GM19397 (cell line): ENCODE measurements around the gene FYN.
A peak's percentile ranks its signal among the peaks of the same experiment; 100 is the strongest.

Source experiments
- ATAC-seq: cut with Tn5 transposase; IDR thresholded peaks from one replicate; pipeline ENCODE4 v1.9.1; 2021; ENCODE audit warnings: mild to moderate bottlenecking, moderate library complexity; ENCODE audit not compliant: unreplicated experiment

The FYN gene

GRCh38 chr6:111734068-111735061 lies 138.9 kb downstream of the FYN start:
- ATAC-seq: no peak

DNA sequence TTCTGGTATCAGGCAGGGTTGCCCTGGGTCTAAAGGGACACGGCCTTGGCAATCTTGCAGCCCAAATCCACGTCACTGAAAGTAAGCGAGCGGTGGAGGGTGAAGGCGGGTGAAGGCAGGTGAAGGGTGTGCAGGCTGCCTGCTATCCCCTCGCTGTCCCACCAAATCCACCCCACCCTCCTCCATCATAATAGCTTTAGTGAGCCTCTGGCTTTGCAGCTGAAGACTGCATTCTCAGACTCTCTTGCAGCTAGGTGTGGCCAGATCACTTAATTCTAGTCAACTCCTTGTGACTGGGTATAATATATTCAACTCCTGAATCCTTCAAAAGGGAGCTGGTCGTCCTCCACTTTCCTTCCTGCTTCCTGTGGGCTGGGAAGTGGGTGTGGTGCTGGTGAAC lies 140.9 kb downstream of the FYN start:
- ATAC-seq: no peak

DNA sequence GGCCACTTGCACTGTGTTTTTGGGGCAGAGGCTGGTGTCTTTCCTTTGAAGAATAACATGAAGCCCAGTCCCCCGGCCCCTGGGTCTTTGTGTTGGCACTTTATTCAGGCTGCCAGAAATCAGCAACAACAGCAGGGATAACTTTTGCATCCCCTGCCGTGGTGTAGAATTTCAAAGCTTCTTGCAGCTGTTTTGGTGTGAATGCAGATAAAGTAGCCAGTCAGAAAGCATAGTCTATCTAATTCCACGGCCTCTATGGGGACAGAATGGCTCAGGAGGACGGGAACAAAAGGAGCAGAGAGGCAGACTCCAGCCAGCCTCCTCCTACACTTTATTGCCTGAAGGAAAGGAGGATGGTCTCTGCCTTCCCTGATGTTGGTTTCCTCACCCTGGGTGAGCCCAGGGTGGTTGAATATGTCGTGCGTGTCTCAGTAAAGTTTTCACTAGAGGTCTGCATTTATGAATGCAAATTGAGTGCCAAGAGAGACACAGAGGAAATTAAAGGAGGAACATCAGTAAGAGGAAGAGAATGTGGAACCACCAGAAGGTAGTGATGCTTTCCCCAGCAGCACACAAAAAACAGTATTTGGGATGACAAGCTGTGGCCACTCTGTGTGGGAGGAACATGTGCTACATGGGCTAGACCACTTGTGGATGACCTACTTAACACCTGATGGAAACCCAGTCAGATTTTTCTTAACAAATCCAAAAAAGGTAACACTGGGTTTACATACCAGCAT lies 141.6 kb downstream of the FYN start:
- ATAC-seq: no peak

GRCh38 chr6:111730864-111731263 lies 142.4 kb downstream of the FYN start:
- no peak for ATAC-seq

DNA sequence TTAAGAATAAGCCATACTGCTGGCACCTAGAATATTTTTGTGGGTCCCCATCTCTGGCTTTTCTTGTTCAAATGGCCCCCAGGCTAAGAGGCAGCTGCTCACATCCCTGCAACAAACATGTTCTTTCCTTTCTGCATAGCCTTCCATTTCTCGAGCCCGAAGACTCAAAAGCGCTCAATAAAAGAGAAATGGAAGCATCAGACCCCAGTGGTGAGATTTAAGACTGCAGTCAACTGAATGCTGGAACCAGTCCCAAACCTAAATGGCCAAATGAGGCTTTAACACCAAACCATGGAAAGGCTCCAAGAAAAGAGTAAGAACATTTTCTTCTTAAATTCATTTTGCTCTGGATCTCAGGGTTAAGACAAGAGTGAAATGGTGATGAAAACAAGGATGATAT lies 145.4 kb downstream of the FYN start:
- ATAC-seq: no peak

GRCh38 chr6:111727041-111727440 lies 146.2 kb downstream of the FYN start:
- ATAC-seq: no peak

DNA sequence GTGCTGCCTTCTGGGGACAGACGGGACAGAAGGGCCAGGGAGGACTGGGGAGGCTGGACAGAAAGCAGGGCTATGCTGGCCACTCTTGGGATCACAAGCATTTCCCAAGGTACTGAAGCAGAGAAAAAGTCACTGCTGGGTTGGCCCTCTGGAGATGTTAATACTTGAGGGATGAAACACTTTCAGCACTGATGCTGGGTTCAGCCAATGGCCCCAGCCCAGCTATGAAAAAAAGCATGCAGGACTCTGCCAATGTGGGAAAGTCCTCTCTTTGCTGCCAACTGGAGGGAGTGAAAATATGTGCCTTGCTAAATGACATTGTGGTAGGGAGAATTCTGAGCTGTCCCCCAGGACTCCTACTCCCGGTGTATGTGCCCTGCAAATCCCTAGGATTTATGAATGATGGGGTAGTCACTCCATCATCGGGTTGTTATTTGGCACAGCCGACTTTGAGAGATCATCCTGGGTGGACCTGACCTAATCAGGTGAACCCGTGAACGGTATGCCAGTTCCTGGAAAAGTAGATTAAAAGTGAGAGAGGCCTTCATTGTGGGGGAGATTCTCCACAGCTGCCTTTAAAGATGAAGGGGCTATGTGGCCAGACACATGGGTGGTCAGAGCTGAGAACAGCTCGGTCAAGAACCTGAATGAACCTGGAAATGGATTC lies 147.7 kb downstream of the FYN start:
- ATAC-seq: no peak

DNA sequence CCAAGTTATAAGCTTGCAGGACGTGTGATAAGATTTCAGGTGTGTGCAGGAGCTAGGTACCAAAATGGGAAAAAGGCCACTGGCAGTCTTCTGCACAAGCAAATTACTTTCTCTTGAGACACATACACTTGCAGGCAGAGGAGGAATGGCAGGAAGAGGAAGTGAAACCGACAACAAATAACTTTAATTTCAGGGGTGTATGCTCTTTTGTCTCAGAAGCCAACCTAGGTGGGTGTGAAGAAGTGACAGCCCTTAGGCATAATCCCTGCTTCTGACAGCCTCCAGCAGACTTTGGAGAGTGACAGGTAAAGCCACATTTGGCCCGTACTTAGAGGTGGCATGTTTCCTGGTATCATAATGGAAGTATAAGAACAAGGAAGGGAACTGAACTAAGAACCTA lies 148.7 kb downstream of the FYN start:
- ATAC-seq: peak; percentile 99

DNA sequence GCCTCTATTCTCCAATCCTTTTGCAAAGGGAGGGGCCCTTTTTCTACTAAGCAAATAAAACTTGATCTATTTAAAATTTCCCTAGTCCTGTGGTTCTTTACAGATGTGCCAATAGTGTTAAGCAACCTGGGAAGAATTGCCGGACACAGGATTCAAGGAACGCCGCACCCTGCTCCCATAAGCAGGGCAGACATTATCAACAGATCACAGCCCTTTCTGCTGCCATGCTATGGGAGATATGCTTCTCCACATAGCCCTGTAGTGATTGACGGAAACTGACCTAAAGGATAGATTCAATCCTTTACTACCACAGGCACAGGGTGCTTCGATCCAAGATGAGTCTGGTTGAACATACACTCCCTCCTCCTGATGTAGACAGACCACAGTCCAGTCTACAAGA lies 149.2 kb downstream of the FYN start:
- ATAC-seq: peak; percentile 33

DNA sequence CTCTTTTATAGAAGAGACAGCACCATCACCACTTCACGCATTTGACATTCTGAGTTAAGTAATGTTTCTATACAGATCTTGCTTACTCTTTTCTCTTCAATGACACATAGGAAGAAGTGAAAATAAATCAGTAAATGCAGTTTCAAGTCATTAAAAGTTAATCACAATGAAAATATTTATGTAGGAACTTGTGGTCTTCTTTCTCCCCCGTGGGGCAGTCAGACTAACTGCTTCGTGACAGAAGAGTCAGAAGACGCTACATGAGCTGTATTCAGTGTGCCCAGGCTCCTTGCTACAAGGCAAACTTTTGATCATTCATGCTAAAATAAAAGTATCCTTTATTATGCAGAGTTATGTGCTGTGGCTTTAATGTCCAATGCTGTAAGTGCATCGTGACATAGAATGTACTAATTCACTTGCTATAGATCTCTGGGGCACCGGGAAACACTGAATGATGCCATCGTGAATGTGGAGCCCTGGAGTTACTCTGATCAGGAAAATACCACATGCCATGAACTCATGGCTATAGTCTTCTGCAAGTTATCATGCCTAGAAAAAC lies 149.8 kb downstream of the FYN start:
- ATAC-seq: no peak

DNA sequence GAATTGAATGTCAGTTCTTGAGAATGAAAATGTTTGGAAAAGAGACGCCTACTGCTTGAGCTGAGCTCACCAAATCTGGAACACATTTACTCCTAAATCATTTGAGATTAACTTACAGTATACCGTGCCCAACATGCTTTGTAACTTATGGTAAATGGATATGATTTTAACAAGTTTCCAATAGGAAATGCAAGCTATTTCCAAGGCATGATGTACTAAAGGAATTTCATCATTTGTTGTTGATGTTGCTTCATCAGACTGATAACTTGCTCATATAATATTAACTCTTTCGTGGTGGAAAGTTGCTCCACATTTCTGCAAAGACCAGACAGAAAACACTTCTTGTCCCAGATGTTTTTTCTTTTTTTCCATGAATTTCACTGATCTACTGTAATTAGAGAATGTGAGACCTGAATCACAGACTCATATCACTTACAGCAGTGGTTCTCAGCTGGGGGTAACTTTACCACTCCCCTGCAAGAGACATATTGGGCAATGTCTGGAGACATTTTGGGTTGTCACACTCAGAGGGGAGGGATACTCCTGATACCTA lies 151.0 kb downstream of the FYN start:
- no peak for ATAC-seq

DNA sequence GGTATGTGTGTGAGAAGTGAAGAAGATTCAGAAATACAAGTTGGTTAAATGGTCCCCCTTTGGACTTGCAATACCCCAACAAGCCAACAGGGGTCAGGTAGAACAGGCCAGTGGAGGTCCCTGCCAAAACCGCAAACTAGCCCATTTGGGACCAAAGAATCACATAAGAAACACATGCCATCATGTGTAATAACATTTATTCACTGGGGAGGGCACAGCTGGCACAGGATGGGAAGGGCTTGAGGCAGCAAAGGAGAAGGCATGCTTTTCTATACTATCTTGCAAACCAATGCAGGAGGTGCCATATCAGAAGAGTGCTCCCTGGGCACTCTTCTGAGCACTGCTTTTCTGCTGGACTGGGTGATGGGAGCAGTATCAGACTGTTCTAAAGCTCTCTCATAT lies 151.5 kb downstream of the FYN start:
- no peak for ATAC-seq

GRCh38 chr6:111720931-111721496 lies 152.2 kb downstream of the FYN start:
- no peak for ATAC-seq

DNA sequence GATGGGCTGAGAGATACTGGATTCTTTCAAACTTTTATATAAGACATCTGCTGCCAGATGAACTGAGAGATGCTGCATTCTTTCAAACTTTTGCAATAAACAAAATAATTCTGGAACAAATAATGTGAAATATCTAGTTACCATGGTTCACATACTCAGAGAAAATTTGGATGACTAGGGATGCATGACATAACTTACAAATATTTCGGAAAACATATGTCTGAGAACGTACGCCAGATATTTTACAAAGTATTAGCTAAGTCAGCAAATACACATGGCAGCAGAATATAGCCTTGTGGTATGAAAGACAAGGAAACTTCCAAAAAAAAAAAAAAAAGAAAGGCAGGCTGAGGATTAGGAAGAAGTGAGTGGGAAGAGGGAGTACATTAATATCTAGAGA lies 154.3 kb downstream of the FYN start:
- ATAC-seq: no peak

DNA sequence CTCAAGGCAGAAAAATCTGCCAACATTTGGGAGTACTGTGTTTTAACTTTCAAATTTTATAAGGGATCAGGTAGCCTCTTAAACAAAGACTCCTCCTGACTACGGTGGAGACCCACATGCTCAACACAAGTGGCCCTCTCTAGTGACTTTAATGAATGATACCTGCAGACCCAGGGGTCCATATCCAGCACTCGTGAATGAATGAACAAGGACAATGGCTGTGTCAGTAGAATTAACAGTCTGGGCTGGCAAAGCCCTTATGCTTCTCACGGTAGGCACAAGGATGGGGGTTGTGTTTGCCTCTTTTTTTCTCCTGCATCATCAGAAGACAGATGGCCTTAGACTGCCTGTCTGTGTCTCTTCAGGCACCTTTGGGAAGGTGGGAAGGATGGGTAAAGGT lies 154.9 kb downstream of the FYN start:
- ATAC-seq: no peak

DNA sequence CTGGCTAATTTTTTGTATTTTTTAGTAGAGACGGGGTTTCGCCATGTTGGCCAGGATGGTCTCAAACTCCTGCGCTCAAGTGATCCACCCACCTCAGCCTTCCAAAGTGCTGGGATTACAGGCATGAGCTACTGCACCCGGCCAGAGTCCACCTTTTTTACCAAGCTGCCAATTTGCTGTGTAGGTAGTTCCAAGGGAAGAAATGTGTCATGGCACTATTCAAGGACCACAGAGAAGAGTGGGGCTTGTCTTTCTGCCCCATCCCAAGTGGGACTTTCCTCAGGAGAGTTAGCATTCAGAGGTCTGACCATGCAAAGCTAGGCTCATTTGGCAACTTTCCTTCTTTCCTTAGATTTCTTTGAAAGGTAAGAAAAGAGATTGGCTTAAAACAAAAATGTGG lies 155.6 kb downstream of the FYN start:
- ATAC-seq: no peak

GRCh38 chr6:111716325-111716724 lies 156.9 kb downstream of the FYN start:
- ATAC-seq: no peak

DNA sequence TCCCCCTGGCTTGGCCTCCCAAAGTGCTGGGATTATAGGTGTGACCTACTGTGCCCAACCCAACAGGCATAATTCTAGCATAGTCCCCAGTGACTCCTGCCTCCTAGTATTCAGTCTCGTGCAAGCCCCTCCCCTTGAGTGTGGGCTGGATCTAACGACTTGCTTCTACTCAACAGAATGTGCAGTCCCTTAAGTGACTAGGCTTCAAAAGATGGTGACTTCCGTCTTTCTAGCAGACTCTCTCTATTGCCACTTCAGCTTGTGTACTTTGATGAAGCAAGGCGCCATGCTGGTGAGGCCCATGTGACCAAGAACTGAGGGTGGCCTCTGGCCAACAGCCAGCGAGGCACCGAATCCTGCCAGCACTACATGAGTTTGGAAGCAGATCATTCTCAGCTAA lies 157.9 kb downstream of the FYN start:
- no peak for ATAC-seq

DNA sequence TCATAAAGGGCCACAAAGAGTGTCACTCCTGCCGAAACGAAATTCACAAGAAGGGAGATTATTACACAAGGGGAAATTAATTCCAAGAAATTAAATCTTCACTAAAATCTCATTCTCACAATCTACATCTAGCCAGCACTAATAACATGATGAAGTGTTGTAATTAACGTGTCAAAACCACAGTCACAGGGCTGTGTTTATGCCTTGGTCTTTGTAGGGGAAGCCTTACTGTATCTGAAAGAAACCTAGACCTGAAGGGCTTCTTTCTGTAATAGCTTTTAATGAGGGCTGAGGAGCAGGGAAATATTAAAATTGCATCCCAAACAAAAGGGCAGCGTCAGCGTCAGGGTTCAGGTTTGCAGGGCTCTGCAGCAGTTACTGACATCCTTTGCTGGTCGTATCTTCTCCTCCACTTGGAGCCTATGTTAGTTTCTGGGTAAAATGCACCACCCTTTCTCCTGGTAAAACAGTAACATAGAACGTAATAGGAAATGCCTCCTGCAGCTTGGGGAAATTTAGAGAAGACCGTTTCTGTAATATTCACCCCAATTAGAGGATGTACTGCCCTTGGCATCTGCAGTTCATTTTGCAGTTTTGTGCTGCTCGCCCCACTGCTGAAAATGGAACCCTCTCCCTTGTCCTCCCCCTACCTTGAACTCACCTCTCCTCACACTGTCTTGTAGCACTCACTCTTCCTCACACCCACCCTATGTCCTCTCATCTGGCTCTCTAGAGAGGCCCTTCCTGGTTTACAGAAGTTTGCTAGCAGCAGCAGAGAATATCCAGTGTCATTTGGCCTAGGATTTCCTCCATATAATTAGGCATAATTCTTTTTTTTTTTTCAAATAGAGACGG lies 158.6 kb downstream of the FYN start:
- ATAC-seq: no peak

GRCh38 chr6:111713811-111714210 lies 159.4 kb downstream of the FYN start:
- no peak for ATAC-seq
